HepG2 (cell line): ENCODE data around the gene ERLEC1. TPM values are rescaled to one million over a fixed set of nuclear protein-coding genes. Genes with fewer than 3 reads are reported as not detected.

Experiments used
- ATAC-seq: fragments of 200-7000 bp; cut with Tn5 transposase; 3 replicates; pipeline ENCODE4 v1.9.1; 2020; ENCODE audit warnings: mild to moderate bottlenecking, moderate library complexity
- BruUV-seq: library from RNA; stranded (reverse); fragments of 400-500 nt; replicated peaks from 2 replicates; lab custom pipeline; 2021; lab: Mats Ljungman, UMichigan
- CTCF ChIA-PET: fragments of 300-600 bp; formaldehyde crosslinking; extraction: SDS; loops from one replicate; lab custom pipeline; 2021; ENCODE audit warnings: low total read pairs, inconsistent platforms, low intra/inter-chr PET ratio; lab: Yijun Ruan, JAX
- POLR2A ChIA-PET: fragments of 350-600 bp; sonication (Branson Sonifier 250); formaldehyde crosslinking; loops from one replicate; lab custom pipeline; 2020; ENCODE audit warnings: antibody characterized with exemption, inconsistent platforms; lab: Yijun Ruan, JAX
- DNase-seq: peaks from one replicate; pipeline ENCODE4 v3.0.0-alpha.2; 2015; ENCODE audit warnings: low spot score
- FAIRE-seq: peaks from 3 replicates; lab custom pipeline; 2011; peaks lifted over from hg19 to GRCh38; lab: Jason Lieb, UNC
- H2AFZ ChIP-seq: one replicate; pipeline ENCODE4 v1.6.1; 2011; ENCODE audit warnings: low read length, inconsistent platforms
- H3K27ac ChIP-seq: fragments of 300-600 bp; 3 replicates; pipeline ENCODE4 v1.8.0; 2011; ENCODE audit warnings: mixed run types, mild to moderate bottlenecking, mixed read lengths, low read length, inconsistent platforms; ENCODE audit not compliant: insufficient read depth; ENCODE audit errors: extremely low read length
- H3K27me3 ChIP-seq, 2 experiments: fragments of 200-600 bp in 1 of 2; 2 replicates in 1 of 2; 3 replicates in 1 of 2; pipeline versions ENCODE4 v1.6.0 to v1.8.0; 2011; ENCODE audit warnings: low read length in 2 of 2, mild to moderate bottlenecking in 2 of 2, moderate library complexity in 2 of 2, inconsistent platforms in 1 of 2; ENCODE audit not compliant: insufficient read depth in 2 of 2, control insufficient read depth in 1 of 2
- H3K36me3 ChIP-seq, 2 experiments: fragments of 200-600 bp in 1 of 2; replicated peaks in 1 of 2; 2 replicates in 1 of 2; 3 replicates in 1 of 2; pipeline versions ENCODE4 v1.5.1 to v1.8.0; 2011; ENCODE audit warnings: low read length in 2 of 2, inconsistent platforms in 1 of 2; ENCODE audit not compliant: insufficient read depth in 2 of 2, control insufficient read depth in 1 of 2
- H3K4me1 ChIP-seq: 2 replicates; pipeline ENCODE4 v1.5.1; 2012; ENCODE audit warnings: low read length, inconsistent platforms; ENCODE audit not compliant: insufficient read depth
- H3K4me2 ChIP-seq: 2 replicates; pipeline ENCODE4 v1.6.0; 2011; ENCODE audit warnings: low read depth, low read length, inconsistent platforms
- H3K4me3 ChIP-seq, 3 experiments: fragments of 200-600 bp in 1 of 3; sonication (generic), shearing (Covaris generic) in 1 of 3; replicated peaks in 1 of 3; 2 replicates each; pipeline ENCODE4 v1.5.1; 2011 to 2016; ENCODE audit warnings: low read length in 3 of 3, inconsistent platforms in 2 of 3, low read depth in 2 of 3, mild to moderate bottlenecking in 2 of 3, control low read depth in 1 of 3, mixed read lengths in 1 of 3; ENCODE audit not compliant: insufficient read depth in 1 of 3
- H3K79me2 ChIP-seq: one replicate; pipeline ENCODE4 v1.6.1; 2011; ENCODE audit warnings: low read length, inconsistent platforms; ENCODE audit not compliant: insufficient read depth
- H3K9ac ChIP-seq: 2 replicates; pipeline ENCODE4 v1.6.0; 2011; ENCODE audit warnings: mild to moderate bottlenecking, low read depth, low read length, inconsistent platforms; ENCODE audit not compliant: insufficient read depth
- H3K9me3 ChIP-seq: 2 replicates; pipeline ENCODE4 v1.5.1; 2012; ENCODE audit warnings: mild to moderate bottlenecking, low read length
- H4K20me1 ChIP-seq: 2 replicates; pipeline ENCODE4 v1.6.0; 2011; ENCODE audit warnings: inconsistent platforms, mild to moderate bottlenecking, low read length, moderate library complexity; ENCODE audit not compliant: insufficient read depth
- ATF7 ChIP-seq, 2 experiments: fragments of 450-650 bp in 1 of 2; sonication (generic) in 1 of 2; formaldehyde crosslinking in 1 of 2; IDR thresholded peaks; 2 replicates each; pipeline versions ENCODE4 v1.4.0 to v1.6.1; 2016 to 2020; ENCODE audit warnings: antibody characterized with exemption in 1 of 2, mild to moderate bottlenecking in 1 of 2, missing genetic modification reagents in 1 of 2
- PLRG1 ChIP-seq: fragments of 450-650 bp; conservative IDR thresholded peaks from 2 replicates; pipeline ENCODE4 v1.6.1; 2016
- ZNF407 ChIP-seq: sonication (generic); formaldehyde crosslinking; IDR thresholded peaks from one replicate; pipeline ENCODE4 v1.5.1; 2020; ENCODE audit warnings: mild to moderate bottlenecking, missing genetic modification reagents; ENCODE audit errors: not compliant biosample characterization
- ZNF451 ChIP-seq: sonication (generic); formaldehyde crosslinking; IDR thresholded peaks from 2 replicates; pipeline ENCODE4 v1.5.0; 2020; ENCODE audit warnings: mild to moderate bottlenecking, missing genetic modification reagents
- ZNF543 ChIP-seq: sonication (generic); formaldehyde crosslinking; IDR thresholded peaks from 2 replicates; pipeline ENCODE4 v1.4.0; 2020; ENCODE audit warnings: mild to moderate bottlenecking, missing genetic modification reagents
- in situ Hi-C: cut with HindIII; loops from 2 replicates; pipeline ENCODE4 v1.10.0; 2017; ENCODE audit warnings: low pct_unique_long_range_greater_than_20kb; ENCODE audit not compliant: extremely low pct_ligation_motif_present
- intact Hi-C: fragments of 100-400 bp; cut with micrococcal nuclease; formaldehyde crosslinking; loops from one replicate; pipeline ENCODE4 v1.10.0; 2022; ENCODE audit not compliant: unreplicated experiment
- polyA plus RNA-seq, 8 experiments: library from polyadenylated mRNA; depleted of rRNA in 3 of 8; stranded (reverse) in 7 of 8; unstranded in 1 of 8; fragments of >200 nt; fragmentation: Illumina TruSeq in 4 of 8; extraction: Trizol in 4 of 8; gene quantifications; 2 replicates each; pipeline versions ENCODE4 v1.2.1 to v1.2.3, GENCODE V29; 2011 to 2016; ENCODE audit warnings: low read depth in 4 of 8, missing spikeins in 1 of 8, mixed read lengths in 1 of 8; ENCODE audit not compliant: insufficient read depth in 1 of 8
- total RNA-seq, 5 experiments: library from RNA; depleted of rRNA; stranded (reverse); fragments of >200 nt; fragmentation: Illumina TruSeq; extraction: Trizol; gene quantifications; 2 replicates each; pipeline ENCODE4 v1.2.3, GENCODE V29; 2016; ENCODE audit warnings: low read depth in 1 of 5

Gene ERLEC1
- total and polyA plus RNA-seq, 2 of the 13 experiments (the other 11 are each of a cell fraction or from before 2014, with no cell fraction given), result 87.3 to 88.4 TPM

- TF ChIP-seq ZNF407 (CRISPR knock-in tag), result no peak
- no peak for TF ChIP-seq PLRG1
- no peak for TF ChIP-seq ZNF451
- TF ChIP-seq, all 625 proteins: peak for 0
Measured at GRCh38 chr2:53782676-53783075, 4.2 kb upstream of the ERLEC1 start (continued).

DNA sequence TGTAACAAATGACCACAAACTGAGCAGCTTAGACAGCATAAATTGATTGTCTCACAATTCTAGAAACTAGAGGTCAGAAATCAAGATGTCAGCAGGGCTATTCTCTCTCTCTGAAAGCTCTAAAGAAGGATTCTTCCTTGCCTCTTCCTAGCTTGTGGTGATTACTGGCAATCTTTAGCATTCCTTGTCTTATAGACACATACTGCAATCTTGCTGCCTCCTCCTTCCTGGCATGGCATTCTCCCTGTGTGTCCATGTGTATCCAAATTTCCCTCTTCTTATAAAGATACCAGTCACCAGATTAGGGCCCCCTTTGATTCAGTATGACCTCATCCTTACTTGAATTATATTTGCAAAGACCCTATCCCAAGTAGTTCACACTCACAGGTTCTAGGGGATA, 2.4 kb upstream of the ERLEC1 start:
- Histone ChIP-seq H3K27me3 (peaks cover 0 to 6% of the 10 kb centered on the region in 2 experiments; a peak in 1 of 5 replicates), H2AFZ (no peak overlapping the region)
- intact Hi-C loops, result no loop called here
- TF ChIP-seq ATF7 (IDR thresholded peaks at IDR 0.05) (peak; percentile 70), ATF7 (CRISPR knock-in tag; IDR thresholded peaks at IDR 0.05) (no peak), ZNF543 (CRISPR knock-in tag) (no peak)
- TF ChIP-seq, all 625 proteins: peak for 1
- Histone ChIP-seq H3K27ac (no peak overlapping the region), H3K9me3 (no peaks in the 10 kb centered on the region), H3K79me2 (peaks cover 93% of the 10 kb centered on the region), H3K36me3 (peaks cover 9 to 20% of the 10 kb centered on the region in 2 experiments; a peak in 4 of 5 replicates), H3K4me3 (peak overlapping the region; percentile 21 to 98 (median 95); a peak in 2 of 6 replicates), H3K4me2 (peak overlapping the region; percentile 87), H3K4me1 (peaks cover 45% of the 10 kb centered on the region), H4K20me1 (no peaks in the 10 kb centered on the region), H3K9ac (no peak overlapping the region; the same call in 1 of the 2 replicates)
- in situ Hi-C loops, result no loop called here
- ChIA-PET CTCF (no interaction called here), POLR2A (interaction anchor here (4.8 kb wide), 1 partner anchor 15 kb away, joined by 53 read pairs; the partner anchor contains the start of gene CHAC2)
- FAIRE-seq, result no peak
- ATAC-seq, result no peak
- BruUV-seq, result no TSS peak
- DNase-seq, result no peak
